Hepatocyte (in vitro differentiated cells): ENCODE measurements around the gene RBM7. TPM values are rescaled to one million over a fixed set of nuclear protein-coding genes. Genes with fewer than 3 reads are reported as not detected.

ENCODE experiments used
- DNase-seq: peaks from one replicate; pipeline ENCODE4 v3.0.0-alpha.2; 2016; ENCODE audit warnings: low spot score
- H2AFZ ChIP-seq: fragments of 200-600 bp; sonication (generic); 2 replicates; pipeline ENCODE4 v1.6.0; 2016; ENCODE audit warnings: antibody characterized with exemption, mild to moderate bottlenecking
- H3K27ac ChIP-seq: fragments of 200-600 bp; sonication (generic); 2 replicates; pipeline ENCODE4 v1.5.1; 2016; ENCODE audit warnings: mild to moderate bottlenecking
- H3K27me3 ChIP-seq: fragments of 200-600 bp; sonication (generic); 2 replicates; pipeline ENCODE4 v1.6.1; 2016
- H3K36me3 ChIP-seq: fragments of 200-600 bp; sonication (generic); replicated peaks from 2 replicates; pipeline ENCODE4 v1.5.1; 2016; ENCODE audit warnings: low read depth; ENCODE audit not compliant: insufficient read depth
- H3K4me1 ChIP-seq: fragments of 200-600 bp; sonication (generic); 2 replicates; pipeline ENCODE4 v1.5.1; 2016; ENCODE audit warnings: mild to moderate bottlenecking, moderate library complexity; ENCODE audit not compliant: insufficient read depth
- H3K4me2 ChIP-seq: fragments of 200-600 bp; sonication (generic); 2 replicates; pipeline ENCODE4 v1.6.0; 2016
- H3K4me3 ChIP-seq: fragments of 200-600 bp; sonication (generic); 2 replicates; pipeline ENCODE4 v1.5.1; 2016; ENCODE audit warnings: mild to moderate bottlenecking
- H3K79me2 ChIP-seq: fragments of 200-600 bp; sonication (generic); 2 replicates; pipeline ENCODE4 v1.6.0; 2017; ENCODE audit warnings: mild to moderate bottlenecking
- H3K9me2 ChIP-seq: fragments of 200-600 bp; sonication (generic); replicated peaks from 2 replicates; pipeline ENCODE4 v1.6.0; 2017; ENCODE audit warnings: mild to moderate bottlenecking; ENCODE audit not compliant: insufficient read depth
- H3K9me3 ChIP-seq: fragments of 200-600 bp; sonication (generic); 2 replicates; pipeline ENCODE4 v1.5.1; 2016; ENCODE audit warnings: low read depth, mild to moderate bottlenecking
- H4K20me1 ChIP-seq: fragments of 200-600 bp; sonication (generic); 2 replicates; pipeline ENCODE4 v1.6.0; 2016; ENCODE audit warnings: mild to moderate bottlenecking; ENCODE audit not compliant: insufficient read depth, poor library complexity, severe bottlenecking
- CTCF ChIP-seq: fragments of 200-600 bp; sonication (generic); IDR thresholded peaks from 2 replicates; pipeline ENCODE4 v1.5.1; 2016; ENCODE audit warnings: antibody characterized with exemption, mild to moderate bottlenecking; ENCODE audit not compliant: poor library complexity
- EZH2 ChIP-seq: fragments of 200-600 bp; sonication (generic); IDR thresholded peaks from 2 replicates; pipeline ENCODE4 v1.6.1; 2016; ENCODE audit warnings: antibody characterized with exemption, mild to moderate bottlenecking, borderline replicate concordance
- EZH2phosphoT487 ChIP-seq: fragments of 200-600 bp; sonication (generic); IDR thresholded peaks from one replicate; pipeline ENCODE4 v1.6.1; 2018; ENCODE audit warnings: antibody characterized with exemption, mild to moderate bottlenecking, low read depth, moderate library complexity; ENCODE audit not compliant: unreplicated experiment, severe bottlenecking
- WGBS: methylation state at CpG from one replicate; pipeline ENCODE4 v1.1.6; 2016; ENCODE audit warnings: low lambda C conversion rate; ENCODE audit errors: missing lambda C conversion rate; 5-methylcytosine and 5-hydroxymethylcytosine counted together
- polyA plus RNA-seq: library from polyadenylated mRNA; unstranded; fragments of >200 nt; fragmentation: Nextera tagmentation; extraction: Ambion mirVana; gene quantifications from 2 replicates; pipeline ENCODE4 v1.2.1, GENCODE V29; 2016
- total RNA-seq: library from RNA; depleted of rRNA; stranded (reverse); fragments of >200 nt; gene quantifications from 2 replicates; pipeline ENCODE4 v1.2.3, GENCODE V29; 2014

The RBM7 gene
- total RNA-seq, result 49.2 and 53.8 TPM in 2 replicates
- polyA plus RNA-seq, result 36.2 and 38.2 TPM in 2 replicates

GRCh38 chr11:114400216-114400914, at the start of gene RBM7, which contains the start of gene C11orf71:
RBM7 (plus strand) TSS chr11:114400666; CDS start chr11:114400672, 6 bp downstream.
C11orf71 (minus strand) TSS chr11:114400511; CDS start chr11:114400331, 180 bp downstream.
- Histone ChIP-seq H3K4me2 (peak within 1 kb of the TSS; percentile 79), H3K9me3 (no peaks in the 10 kb centered on the region), H3K4me1 (peaks cover 15% of the 10 kb centered on the region), H3K4me3 (peak within 1 kb of the TSS; percentile 68), H3K36me3 (no peaks in the 10 kb centered on the region), H3K79me2 (peaks cover 59% of the 10 kb centered on the region), H4K20me1 (peaks cover 20% of the 10 kb centered on the region), H3K27ac (peak within 1 kb of the TSS; percentile 99), H2AFZ (peak within 1 kb of the TSS; percentile 47), H3K27me3 (no peaks in the 10 kb centered on the region), H3K9me2 (no peaks in the 10 kb centered on the region)
- DNase-seq, result peak; percentile 99
- WGBS, result under 1% methylated on average over 64 of the region's 65 CpGs
- TF ChIP-seq CTCF (peak; percentile 17), EZH2phosphoT487 (no peak), EZH2 (no peak)

GRCh38 chr11:114353443-114353842, 47.0 kb upstream of the RBM7 start:
- Histone ChIP-seq H3K4me2 (no peak overlapping the region), H3K9me3 (no peaks in the 10 kb centered on the region), H3K27ac (no peak overlapping the region), H3K27me3 (no peaks in the 10 kb centered on the region), H4K20me1 (no peaks in the 10 kb centered on the region), H3K79me2 (no peaks in the 10 kb centered on the region), H3K4me1 (no peaks in the 10 kb centered on the region), H3K4me3 (no peak overlapping the region), H2AFZ (no peak overlapping the region), H3K9me2 (no peaks in the 10 kb centered on the region), H3K36me3 (no peaks in the 10 kb centered on the region)
- DNase-seq, result no peak
- TF ChIP-seq EZH2, result no peak
- TF ChIP-seq EZH2phosphoT487, result no peak
- no peak for TF ChIP-seq CTCF
- 97% methylated on average over 3 of the region's 3 CpGs for WGBS

GRCh38 chr11:114354076-114354475, 46.4 kb upstream of the RBM7 start:
- Histone ChIP-seq H3K4me2 (no peak overlapping the region), H4K20me1 (no peaks in the 10 kb centered on the region), H3K27ac (no peak overlapping the region), H3K36me3 (no peaks in the 10 kb centered on the region), H3K4me1 (no peaks in the 10 kb centered on the region), H2AFZ (no peak overlapping the region), H3K9me2 (no peaks in the 10 kb centered on the region), H3K9me3 (no peaks in the 10 kb centered on the region), H3K79me2 (no peaks in the 10 kb centered on the region), H3K4me3 (no peak overlapping the region), H3K27me3 (no peaks in the 10 kb centered on the region)
- no peak for DNase-seq
- 86% methylated on average over 3 of the region's 3 CpGs for WGBS
- TF ChIP-seq EZH2 (no peak), CTCF (no peak), EZH2phosphoT487 (no peak)
